WTC11 (cell line): Measurements from ENCODE around the gene CLGN. TPM values are rescaled to one million over a fixed set of nuclear protein-coding genes. Genes with fewer than 3 reads are reported as not detected.

Source experiments
- ATAC-seq: fragments of 200-7000 bp; cut with Tn5 transposase; 2 replicates; pipeline ENCODE4 v1.10.0; 2021; ENCODE audit warnings: mild to moderate bottlenecking, moderate library complexity
- CTCF ChIA-PET: fragments of 300-600 bp; sonication (Branson Sonifier 250); formaldehyde crosslinking; loops from one replicate; lab custom pipeline; 2021; ENCODE audit warnings: antibody characterized with exemption; lab: Charles Lee
- POLR2A ChIA-PET: fragments of 350-600 bp; sonication (Branson Sonifier 250); formaldehyde crosslinking; loops from one replicate; lab custom pipeline; 2021; ENCODE audit warnings: antibody characterized with exemption; lab: Charles Lee
- DNase-seq: peaks from one replicate; pipeline ENCODE4 v3.0.0; 2021; ENCODE audit warnings: low spot score
- H3K27ac Mint-ChIP-seq: 2 replicates; pipeline ENCODE4 v1.8.0; 2021; ENCODE audit warnings: mixed read lengths
- H3K27me3 Mint-ChIP-seq: 2 replicates; pipeline ENCODE4 v1.8.0; 2021; ENCODE audit warnings: low read depth, mild to moderate bottlenecking, moderate library complexity, mixed read lengths
- H3K36me3 Mint-ChIP-seq: 2 replicates; pipeline ENCODE4 v1.8.0; 2021; ENCODE audit warnings: mixed read lengths
- H3K4me1 Mint-ChIP-seq: 2 replicates; pipeline ENCODE4 v1.8.0; 2022; ENCODE audit warnings: mixed read lengths
- H3K4me3 Mint-ChIP-seq: 2 replicates; pipeline ENCODE4 v1.8.0; 2021; ENCODE audit warnings: mild to moderate bottlenecking, moderate library complexity, mixed read lengths
- H3K9me3 Mint-ChIP-seq: 2 replicates; pipeline ENCODE4 v1.8.0; 2021; ENCODE audit warnings: mixed read lengths
- AR ChIP-seq: fragments of 250-450 bp; sonication (Bioruptor Pico); IDR thresholded peaks from 2 replicates; pipeline ENCODE4 v1.9.0; 2021; ENCODE audit warnings: mild to moderate bottlenecking
- ATF1 ChIP-seq: sonication (generic); formaldehyde crosslinking; IDR thresholded peaks from 2 replicates; pipeline ENCODE4 v1.8.1; 2023; ENCODE audit warnings: mild to moderate bottlenecking, moderate library complexity, missing genetic modification reagents
- CBFB ChIP-seq: sonication (generic); formaldehyde crosslinking; IDR thresholded peaks from 2 replicates; pipeline ENCODE4 v1.8.1; 2022; ENCODE audit warnings: mild to moderate bottlenecking, low read depth, missing genetic modification reagents
- CDX4 ChIP-seq: fragments of 250-450 bp; sonication (Bioruptor Pico); IDR thresholded peaks from 2 replicates; pipeline ENCODE4 v1.9.0; 2021; ENCODE audit warnings: moderate library complexity, mild to moderate bottlenecking, inconsistent platforms, borderline replicate concordance
- ELF4 ChIP-seq: sonication (generic); formaldehyde crosslinking; IDR thresholded peaks from 2 replicates; pipeline ENCODE4 v1.8.1; 2022; ENCODE audit warnings: low read depth, mild to moderate bottlenecking, moderate library complexity, missing genetic modification reagents
- HMGXB4 ChIP-seq: sonication (generic); formaldehyde crosslinking; IDR thresholded peaks from 2 replicates; pipeline ENCODE4 v1.8.1; 2023; ENCODE audit warnings: mild to moderate bottlenecking, moderate library complexity, missing genetic modification reagents
- JUN ChIP-seq: sonication (generic); formaldehyde crosslinking; IDR thresholded peaks from 2 replicates; pipeline ENCODE4 v1.8.0; 2023; ENCODE audit warnings: mild to moderate bottlenecking, missing genetic modification reagents
- MXD4 ChIP-seq: fragments of 250-450 bp; sonication (Bioruptor Pico); IDR thresholded peaks from 2 replicates; pipeline ENCODE4 v1.8.0; 2021; ENCODE audit warnings: mild to moderate bottlenecking, moderate library complexity, borderline replicate concordance
- SMAD4 ChIP-seq: sonication (generic); formaldehyde crosslinking; IDR thresholded peaks from 2 replicates; pipeline ENCODE4 v1.8.0; 2022; ENCODE audit warnings: mild to moderate bottlenecking, missing genetic modification reagents
- TCF7 ChIP-seq: sonication (generic); formaldehyde crosslinking; IDR thresholded peaks from 2 replicates; pipeline ENCODE4 v1.8.0; 2022; ENCODE audit warnings: mild to moderate bottlenecking, low read depth, missing genetic modification reagents, moderate library complexity
- TEAD4 ChIP-seq: sonication (generic); formaldehyde crosslinking; IDR thresholded peaks from 2 replicates; pipeline ENCODE4 v1.8.0; 2022; ENCODE audit warnings: mild to moderate bottlenecking, missing genetic modification reagents
- ZNF219 ChIP-seq: sonication (generic); formaldehyde crosslinking; IDR thresholded peaks from 2 replicates; pipeline ENCODE4 v1.8.0; 2023; ENCODE audit warnings: missing genetic modification reagents, mild to moderate bottlenecking, borderline replicate concordance
- ZNF263 ChIP-seq: sonication (generic); formaldehyde crosslinking; IDR thresholded peaks from 2 replicates; pipeline ENCODE4 v1.8.1; 2022; ENCODE audit warnings: low read depth, mild to moderate bottlenecking, moderate library complexity, missing genetic modification reagents
- ZNF532 ChIP-seq: fragments of 250-450 bp; sonication (Bioruptor Pico); IDR thresholded peaks from 2 replicates; pipeline ENCODE4 v1.9.0; 2021; ENCODE audit warnings: mild to moderate bottlenecking, borderline replicate concordance
- total RNA-seq: library from RNA; stranded (reverse); gene quantifications from 3 replicates; pipeline ENCODE4 v1.2.3, GENCODE V29; 2021

The CLGN gene
- total RNA-seq, 1 experiment from 2014 or later, result 2.3 TPM

- TF ChIP-seq ZNF532 (CRISPR knock-in tag), result no peak
- TF ChIP-seq TEAD4 (CRISPR knock-in tag), result no peak
- TF ChIP-seq ATF1 (CRISPR knock-in tag), result no peak
- no peak for TF ChIP-seq ZNF263 (CRISPR knock-in tag)
- TF ChIP-seq, all 79 proteins: peak for 0
Measured at GRCh38 chr4:140363051-140363450, 64.4 kb downstream of the CLGN start (continued).

- TF ChIP-seq TCF7 (no peak), CDX4 (CRISPR knock-in tag) (no peak), JUN (CRISPR knock-in tag) (no peak), ZNF219 (CRISPR knock-in tag) (no peak), SMAD4 (CRISPR knock-in tag) (no peak), ELF4 (CRISPR knock-in tag) (no peak), CBFB (CRISPR knock-in tag) (no peak), MXD4 (CRISPR knock-in tag) (no peak), HMGXB4 (CRISPR knock-in tag) (no peak), AR (CRISPR knock-in tag) (no peak)
- ATAC-seq (no peak), DNase-seq (no peak)
- no peak overlapping the region for H3K4me3 Mint-ChIP-seq
- CTCF ChIA-PET, result interaction anchor here (1.0 to 4.2 kb wide), 9 partner anchors 10 to 705 kb away, joined by 3 to 84 read pairs (median 10); partner anchors contain the start of genes CLGN and SCOC
- H3K27ac Mint-ChIP-seq, result no peak overlapping the region
- H3K27me3 Mint-ChIP-seq, result peaks cover 17% of the 10 kb centered on the region
- POLR2A ChIA-PET, result no interaction called here
- no peaks in the 10 kb centered on the region for H3K36me3 Mint-ChIP-seq
- H3K4me1 Mint-ChIP-seq, result no peaks in the 10 kb centered on the region
- H3K9me3 Mint-ChIP-seq, result no peaks in the 10 kb centered on the region
Measured at GRCh38 chr4:140361099-140361498, 66.3 kb downstream of the CLGN start.
